Omental fat pad (tissue), 4 donors: ENCODE measurements around the gene CGB3. TPM values are rescaled to one million over a fixed set of nuclear protein-coding genes. Genes with fewer than 3 reads are reported as not detected.
A peak's percentile ranks its signal among the peaks of the same experiment; 100 is the strongest.
"Not testable (repeated sequence)": the region's sequence is repeated elsewhere in the genome, so short reads cannot be mapped to it uniquely, and the experiment has no call there.

Experiments
- ATAC-seq: fragments of 150-250 bp; one replicate; pipeline ENCODE4 v1.9.1; 2016; ENCODE audit warnings: mild to moderate bottlenecking, moderate library complexity; ENCODE audit not compliant: low FRiP score
- DNase-seq: peaks from one replicate; pipeline ENCODE4 v3.0.0-alpha.2; 2019; ENCODE audit warnings: low spot score
- total RNA-seq, 4 donors: library from RNA; depleted of rRNA; stranded (reverse); fragments of >200 nt; gene quantifications; one replicate each; pipeline ENCODE4 v1.1.0, GENCODE V29; 2016
- TF ChIP-seq, protein P1 (sequence below), 3 donors: fragments of 450-650 bp; IDR thresholded peaks; one replicate each; pipeline ENCODE4 v1.5.1; 2016 to 2017; ENCODE audit warnings: antibody characterized with exemption in 3 of 3, mild to moderate bottlenecking in 3 of 3, moderate library complexity in 2 of 3

Gene CGB3
- total RNA-seq: not detected

DNA sequence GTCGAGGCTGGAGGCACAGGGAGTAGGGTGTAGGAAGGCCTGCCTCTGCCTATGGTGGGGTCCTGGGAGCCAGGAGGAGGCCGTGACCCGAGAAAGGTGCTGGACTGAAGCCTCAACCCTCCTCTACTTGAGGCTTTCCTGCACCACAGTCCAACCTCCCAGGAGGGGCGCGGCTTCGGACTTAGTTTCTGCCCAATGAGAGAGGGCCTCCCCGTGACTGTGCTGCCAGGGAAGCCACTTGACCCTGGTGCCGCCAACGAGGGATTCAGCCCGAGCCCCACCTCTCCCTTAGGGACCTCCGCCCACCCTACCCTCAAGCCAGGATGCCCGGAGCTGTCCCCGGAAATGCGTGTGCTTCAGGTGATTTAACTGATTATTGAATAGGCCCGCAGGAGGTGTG, at the start of gene CGB3:
Gene CGB3, minus strand, starts transcription at position 101 of the 400 bp plus-strand sequence. CDS start 362 bp downstream, outside the sequence.
- ATAC-seq, DNase-seq: not testable (repeated sequence)

DNA sequence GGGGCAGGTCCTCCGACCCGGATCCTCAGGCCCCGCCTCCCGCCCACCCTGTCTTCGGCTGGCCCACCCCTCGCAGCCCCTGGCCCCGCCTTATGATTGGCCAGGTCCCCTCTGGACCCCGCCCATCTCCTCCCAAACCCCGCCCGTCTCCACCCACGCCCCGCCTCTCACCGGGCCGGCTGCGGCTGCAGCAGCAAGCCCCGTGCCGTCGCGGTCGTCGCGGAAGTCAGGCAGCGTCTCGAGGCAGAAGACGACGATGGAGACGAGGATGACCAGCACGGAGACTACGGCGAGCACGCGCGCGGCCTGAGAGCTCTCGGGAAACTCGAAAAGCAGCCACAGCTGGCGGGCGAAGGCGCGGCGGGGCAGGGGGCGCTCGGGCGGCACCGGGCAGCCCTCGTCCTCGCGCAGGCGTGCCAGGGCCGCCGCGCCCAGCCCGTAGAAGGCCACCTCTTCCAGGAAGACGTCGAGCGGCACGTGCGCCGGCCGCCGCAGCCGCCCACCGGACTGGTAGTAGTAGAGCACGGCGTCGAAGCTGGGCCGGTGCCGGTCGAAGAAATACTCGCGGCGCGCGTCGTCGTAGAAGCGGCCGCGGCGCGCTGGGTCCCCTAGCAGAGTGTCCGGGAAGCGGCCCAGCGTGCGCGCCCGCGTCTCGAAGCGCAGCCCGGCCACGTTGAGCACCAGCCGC, 47.9 kb upstream of the CGB3 start:
- ATAC-seq: no peak
- DNase-seq: no peak
- TF ChIP-seq, protein P1, sequence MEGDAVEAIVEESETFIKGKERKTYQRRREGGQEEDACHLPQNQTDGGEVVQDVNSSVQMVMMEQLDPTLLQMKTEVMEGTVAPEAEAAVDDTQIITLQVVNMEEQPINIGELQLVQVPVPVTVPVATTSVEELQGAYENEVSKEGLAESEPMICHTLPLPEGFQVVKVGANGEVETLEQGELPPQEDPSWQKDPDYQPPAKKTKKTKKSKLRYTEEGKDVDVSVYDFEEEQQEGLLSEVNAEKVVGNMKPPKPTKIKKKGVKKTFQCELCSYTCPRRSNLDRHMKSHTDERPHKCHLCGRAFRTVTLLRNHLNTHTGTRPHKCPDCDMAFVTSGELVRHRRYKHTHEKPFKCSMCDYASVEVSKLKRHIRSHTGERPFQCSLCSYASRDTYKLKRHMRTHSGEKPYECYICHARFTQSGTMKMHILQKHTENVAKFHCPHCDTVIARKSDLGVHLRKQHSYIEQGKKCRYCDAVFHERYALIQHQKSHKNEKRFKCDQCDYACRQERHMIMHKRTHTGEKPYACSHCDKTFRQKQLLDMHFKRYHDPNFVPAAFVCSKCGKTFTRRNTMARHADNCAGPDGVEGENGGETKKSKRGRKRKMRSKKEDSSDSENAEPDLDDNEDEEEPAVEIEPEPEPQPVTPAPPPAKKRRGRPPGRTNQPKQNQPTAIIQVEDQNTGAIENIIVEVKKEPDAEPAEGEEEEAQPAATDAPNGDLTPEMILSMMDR (IDR thresholded peaks at IDR 0.05): no peak

DNA sequence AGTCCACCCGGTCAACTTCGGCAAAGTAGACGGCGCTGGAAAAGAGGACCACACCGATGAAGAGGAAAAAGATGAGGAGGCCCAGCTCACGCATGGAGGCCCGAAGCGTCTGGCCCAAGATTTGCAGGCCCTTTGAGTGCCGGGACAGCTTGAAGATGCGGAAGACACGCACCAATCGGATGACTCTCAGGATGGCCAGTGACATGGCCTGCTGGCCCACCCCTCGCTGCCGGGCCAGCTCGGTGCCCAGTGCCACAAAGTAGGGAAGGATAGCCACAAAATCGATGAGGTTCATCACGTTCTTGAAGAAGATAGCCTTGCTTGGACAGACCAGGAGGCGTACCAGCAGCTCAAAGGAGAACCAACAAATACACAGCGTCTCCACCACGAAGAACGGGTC, 46.3 kb upstream of the CGB3 start:
- TF ChIP-seq, protein P1 (IDR thresholded peaks at IDR 0.05): no peak
- DNase-seq (no peak), ATAC-seq (no peak)

DNA sequence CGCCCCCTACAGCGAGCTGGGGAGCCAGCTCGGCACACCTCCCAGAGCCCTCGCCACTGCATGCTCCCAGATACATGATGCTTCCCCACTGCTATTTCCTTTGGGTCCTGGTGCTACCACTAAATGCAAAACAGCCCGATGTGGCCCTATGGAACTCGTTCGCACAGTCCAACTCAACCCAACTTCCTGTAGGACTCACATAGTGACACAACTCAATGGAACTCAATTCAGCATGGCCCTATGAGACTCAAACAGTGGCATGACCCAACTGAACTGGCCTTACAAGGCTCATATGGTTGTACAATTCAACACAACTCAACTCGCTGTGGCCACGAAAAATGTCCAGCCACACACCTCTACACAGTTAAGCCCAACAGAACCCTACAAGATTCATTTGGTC, 44.9 kb upstream of the CGB3 start:
- DNase-seq (no peak), ATAC-seq (no peak)

DNA sequence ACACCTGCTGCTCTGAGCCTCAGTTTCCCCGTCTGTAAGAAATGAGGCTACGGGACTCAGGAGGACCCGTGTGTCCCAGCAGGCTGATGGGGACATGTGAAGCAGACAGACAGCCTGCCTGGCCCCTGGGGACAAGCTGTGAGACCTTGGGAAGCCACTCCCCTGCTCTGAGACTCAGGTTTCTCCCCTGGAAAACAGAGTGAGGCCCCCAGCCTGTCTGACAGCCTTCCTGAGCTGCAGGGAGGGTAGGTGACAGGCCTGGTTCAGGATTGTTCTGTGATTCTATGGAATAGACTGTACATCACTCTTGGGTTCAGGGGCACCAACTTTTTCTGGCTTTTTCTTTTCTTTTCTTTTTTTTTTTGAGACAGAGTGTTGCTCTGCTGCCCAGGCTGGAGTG, 43.4 kb upstream of the CGB3 start:
- DNase-seq (no peak), ATAC-seq (no peak)
- TF ChIP-seq, protein P1 (IDR thresholded peaks at IDR 0.05): no peak

More for the DNA sequence above, 44.9 kb upstream of the CGB3 start:
- TF ChIP-seq, protein P1 (IDR thresholded peaks at IDR 0.05): no peak

DNA sequence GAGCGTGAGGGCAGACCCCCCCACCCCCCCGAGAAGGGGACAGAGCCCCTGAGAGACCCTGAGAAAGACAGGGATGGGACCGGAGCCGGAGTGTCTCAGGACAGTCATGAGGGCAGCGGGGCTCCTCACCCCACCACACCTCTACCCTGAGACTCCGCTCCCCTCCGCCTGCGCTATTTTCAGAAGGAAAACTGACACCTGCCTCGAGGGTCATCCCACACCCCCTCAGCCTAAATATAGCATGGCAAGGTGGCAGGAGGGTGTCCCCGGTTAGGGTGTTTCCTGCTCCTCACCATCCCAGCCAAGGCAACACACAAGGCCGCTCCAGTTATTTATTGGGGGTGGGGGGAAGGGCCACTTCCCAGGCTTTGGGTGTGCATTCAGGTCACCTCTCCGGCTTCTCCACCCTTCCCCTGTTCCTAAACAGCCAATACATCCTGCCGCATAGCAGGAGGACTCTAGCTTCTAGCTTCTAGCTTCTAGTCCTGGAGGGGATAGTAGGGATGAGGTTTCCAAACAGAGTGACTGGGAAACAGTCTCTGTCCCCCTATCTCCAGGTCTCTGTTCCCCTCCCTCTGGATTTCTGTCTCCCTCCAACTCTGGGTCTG, 41.9 kb upstream of the CGB3 start:
- no peak for DNase-seq
- ATAC-seq: no peak
- TF ChIP-seq, protein P1 (IDR thresholded peaks at IDR 0.05): no peak

DNA sequence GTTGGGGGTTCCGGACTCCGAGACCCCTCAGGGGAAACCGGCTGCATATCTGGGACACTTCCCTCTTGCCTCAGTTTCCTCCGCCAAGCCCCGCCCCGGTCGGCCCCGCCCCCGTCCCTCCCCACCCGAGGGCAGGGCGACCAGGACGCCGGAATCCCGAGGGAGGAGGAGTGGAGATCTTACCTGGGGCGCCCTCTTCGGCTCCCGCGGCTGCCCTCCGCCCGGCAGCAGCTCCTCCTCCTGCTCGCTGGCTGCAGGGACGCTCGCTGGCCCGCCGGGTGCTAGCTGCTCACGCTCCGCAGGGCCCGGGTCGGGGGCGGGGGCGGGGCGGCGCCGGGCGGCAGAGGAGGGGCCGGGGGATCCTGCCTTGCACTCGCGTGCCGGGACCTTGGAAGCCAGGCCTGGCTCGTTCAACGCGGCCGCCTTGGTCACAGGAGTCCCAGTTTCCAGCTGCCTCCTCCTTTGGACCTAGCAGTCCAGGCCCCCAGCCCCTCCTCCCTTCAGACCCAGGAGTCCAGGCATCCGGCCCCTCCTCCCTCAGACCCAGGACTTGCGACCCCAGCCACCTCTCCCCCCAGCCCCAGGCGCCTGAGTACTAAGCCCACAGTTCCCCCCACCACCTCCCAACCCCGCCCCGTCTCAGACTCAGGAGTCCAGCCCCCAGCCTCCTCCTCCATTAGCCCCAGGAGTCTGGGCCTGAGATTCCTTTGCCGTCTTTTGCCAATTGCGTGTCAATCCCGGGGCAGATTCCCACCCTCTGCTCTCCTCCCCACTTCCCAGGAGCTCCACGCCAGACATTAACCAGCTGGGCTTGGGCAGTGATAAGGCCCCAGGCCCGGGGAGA, 40.9 kb upstream of the CGB3 start, which contains the start of gene NTF4:
Gene NTF4, minus strand, starts transcription at position 51 of the 844 bp plus-strand sequence. CDS start 2,821 bp downstream, outside the sequence.
- TF ChIP-seq, protein P1 (IDR thresholded peaks at IDR 0.05): no peak
- DNase-seq (no peak), ATAC-seq (peak; percentile 49)
